PC-3 (cell line): ENCODE measurements around the gene SLC51A. TPM values are rescaled to one million over a fixed set of nuclear protein-coding genes. Genes with fewer than 3 reads are reported as not detected.

Experiments
- ATAC-seq: fragments of 200-7000 bp; cut with Tn5 transposase; 2 replicates; pipeline ENCODE4 v1.9.1; 2020; ENCODE audit warnings: mild to moderate bottlenecking, moderate library complexity
- BruUV-seq: library from RNA; stranded (reverse); fragments of 400-500 nt; replicated peaks from 2 replicates; lab custom pipeline; 2021; lab: Mats Ljungman, UMichigan
- CTCF ChIA-PET: fragments of 300-600 bp; sonication (Branson Sonifier 250); formaldehyde crosslinking; loops from one replicate; lab custom pipeline; 2022; ENCODE audit warnings: antibody characterized with exemption; lab: Charles Lee
- POLR2A ChIA-PET: fragments of 300-600 bp; sonication (Branson Sonifier 250); formaldehyde crosslinking; loops from one replicate; lab custom pipeline; 2022; ENCODE audit warnings: antibody characterized with exemption; ENCODE audit not compliant: unreplicated experiment; lab: Charles Lee
- DNase-seq: peaks from one replicate; pipeline ENCODE4 v3.0.0-alpha.2; 2015
- H2AFZ ChIP-seq: fragments of 300-600 bp; sonication (generic); 2 replicates; pipeline ENCODE4 v1.6.0; 2016; ENCODE audit warnings: antibody characterized with exemption, low read length
- H3F3A ChIP-seq: fragments of 300-600 bp; sonication (generic); one replicate; pipeline ENCODE4 v1.6.0; 2017; ENCODE audit warnings: antibody characterized with exemption, low read length, control low read depth, mild to moderate bottlenecking; ENCODE audit not compliant: unreplicated experiment
- H3K27ac ChIP-seq: fragments of 300-600 bp; sonication (generic); 2 replicates; pipeline ENCODE4 v1.5.1; 2016; ENCODE audit warnings: mild to moderate bottlenecking, low read length
- H3K27me3 ChIP-seq: fragments of 300-600 bp; sonication (generic); 2 replicates; pipeline ENCODE4 v1.6.1; 2016; ENCODE audit warnings: low read length, mixed read lengths
- H3K36me3 ChIP-seq: fragments of 300-600 bp; sonication (generic); 2 replicates; pipeline ENCODE4 v1.6.1; 2016; ENCODE audit warnings: low read depth, mixed run types, low read length, mixed read lengths
- H3K4me1 ChIP-seq: fragments of 300-600 bp; sonication (generic); 2 replicates; pipeline ENCODE4 v1.5.1; 2016; ENCODE audit warnings: low read length; ENCODE audit not compliant: insufficient read depth
- H3K4me2 ChIP-seq: fragments of 300-600 bp; sonication (generic); 2 replicates; pipeline ENCODE4 v1.6.0; 2016; ENCODE audit warnings: low read length
- H3K4me3 ChIP-seq: fragments of 300-600 bp; sonication (generic); 2 replicates; pipeline ENCODE4 v1.5.1; 2016; ENCODE audit warnings: mild to moderate bottlenecking, low read length, mixed read lengths
- H3K79me2 ChIP-seq: fragments of 300-600 bp; sonication (generic); 2 replicates; pipeline ENCODE4 v1.6.1; 2017; ENCODE audit warnings: low read length, mixed read lengths
- H3K9ac ChIP-seq: fragments of 300-600 bp; sonication (generic); 2 replicates; pipeline ENCODE4 v1.6.0; 2016; ENCODE audit warnings: mild to moderate bottlenecking, low read length
- H3K9me2 ChIP-seq: fragments of 300-600 bp; sonication (generic); replicated peaks from 2 replicates; pipeline ENCODE4 v1.6.1; 2016; ENCODE audit warnings: mixed run types, low read length, mixed read lengths
- H3K9me3 ChIP-seq: fragments of 300-600 bp; sonication (generic); 2 replicates; pipeline ENCODE4 v1.6.1; 2016; ENCODE audit warnings: low read length, mixed read lengths
- H4K20me1 ChIP-seq: fragments of 300-600 bp; sonication (generic); 2 replicates; pipeline ENCODE4 v1.6.1; 2016; ENCODE audit warnings: low read length, mixed read lengths
- CTCF ChIP-seq: fragments of 300-600 bp; sonication (generic); conservative IDR thresholded peaks from 2 replicates; pipeline ENCODE4 v1.5.1; 2017; ENCODE audit warnings: antibody characterized with exemption, low read depth, mild to moderate bottlenecking, low read length
- EZH2 ChIP-seq: fragments of 300-600 bp; sonication (generic); IDR thresholded peaks from one replicate; pipeline ENCODE4 v1.6.1; 2017; ENCODE audit warnings: antibody characterized with exemption, mild to moderate bottlenecking, low read length; ENCODE audit not compliant: unreplicated experiment
- EZH2phosphoT487 ChIP-seq: fragments of 300-600 bp; sonication (generic); IDR thresholded peaks from 2 replicates; pipeline ENCODE4 v1.6.1; 2018; ENCODE audit warnings: mild to moderate bottlenecking, antibody characterized with exemption, low read length, borderline replicate concordance
- intact Hi-C: fragments of 100-400 bp; cut with micrococcal nuclease; formaldehyde crosslinking; loops from 2 replicates; pipeline ENCODE4 v1.9.0; 2023
- total RNA-seq: library from RNA; depleted of rRNA; stranded (reverse); fragments of >200 nt; gene quantifications from 2 replicates; pipeline ENCODE4 v1.2.3, GENCODE V29; 2014

SLC51A gene
- total RNA-seq, 1 experiment from 2014 or later = 9.7 TPM

GRCh38 chr3:196263819-196264218 is 47.5 kb downstream of the SLC51A start:
- no peak for ATAC-seq

GRCh38 chr3:196268284-196269163 is 52.2 kb downstream of the SLC51A start:
- Histone ChIP-seq H2AFZ (no peak overlapping the region), H3K4me1 (peaks cover 26% of the 10 kb centered on the region), H3K9me3 (no peaks in the 10 kb centered on the region), H4K20me1 (no peaks in the 10 kb centered on the region), H3K9me2 (no peaks in the 10 kb centered on the region), H3K79me2 (peaks cover 29% of the 10 kb centered on the region), H3K27me3 (no peaks in the 10 kb centered on the region), H3K9ac (0 out of 2 replicates have a peak overlapping the region, but pooled peaks have one; percentile 5), H3K36me3 (peaks cover 29% of the 10 kb centered on the region), H3K4me3 (no peak overlapping the region), H3F3A (no peaks in the 10 kb centered on the region), H3K4me2 (no peak overlapping the region), H3K27ac (peak overlapping the region; percentile 58)
- CTCF ChIA-PET = interaction anchor here (0.5 to 1.2 kb wide), 2 partner anchors 11 to 15 kb away, joined by 3 to 4 read pairs; no protein-coding TSS in a partner anchor
- peak; percentile 91 for ATAC-seq
- TF ChIP-seq EZH2phosphoT487 = no peak
- TF ChIP-seq CTCF = no peak
- no peak for TF ChIP-seq EZH2
- POLR2A ChIA-PET = no interaction called here
- BruUV-seq = no TSS peak
- DNase-seq = peak; percentile 91
- intact Hi-C loops = no loop called here

More at GRCh38 chr3:196263819-196264218, 47.5 kb downstream of the SLC51A start:
- Histone ChIP-seq H3K4me2 (no peak overlapping the region), H3K27ac (no peak overlapping the region), H3F3A (no peaks in the 10 kb centered on the region), H3K9me2 (no peaks in the 10 kb centered on the region), H4K20me1 (no peaks in the 10 kb centered on the region), H3K9me3 (no peaks in the 10 kb centered on the region), H2AFZ (no peak overlapping the region), H3K4me1 (peaks cover 8% of the 10 kb centered on the region), H3K4me3 (no peak overlapping the region), H3K36me3 (peaks cover 20% of the 10 kb centered on the region), H3K9ac (no peak overlapping the region), H3K79me2 (peaks cover 4% of the 10 kb centered on the region; the same call in 1 of the 2 replicates), H3K27me3 (no peaks in the 10 kb centered on the region)
- ChIA-PET POLR2A (interaction anchor here (0.6 kb wide), 1 partner anchor 95 kb away, joined by 5 read pairs; no protein-coding TSS in a partner anchor), CTCF (interaction anchor here (0.6 kb wide), 2 partner anchors 78 to 1430 kb away, joined by 4 to 10 read pairs; no protein-coding TSS in a partner anchor)
- DNase-seq = no peak
- BruUV-seq = no TSS peak
- intact Hi-C loops = no loop called here
- TF ChIP-seq EZH2phosphoT487 (no peak), EZH2 (no peak), CTCF (no peak)
